Measurements from ENCODE around the gene SOX18. TPM values are rescaled to one million over a fixed set of nuclear protein-coding genes. Genes with fewer than 3 reads are reported as not detected.

Gene SOX18
- total and polyA plus RNA-seq, 2 of the 8 experiments (the other 6 are each of a cell fraction or from before 2014, with no cell fraction given) = 0.09 TPM; not detected in 1

DNA sequence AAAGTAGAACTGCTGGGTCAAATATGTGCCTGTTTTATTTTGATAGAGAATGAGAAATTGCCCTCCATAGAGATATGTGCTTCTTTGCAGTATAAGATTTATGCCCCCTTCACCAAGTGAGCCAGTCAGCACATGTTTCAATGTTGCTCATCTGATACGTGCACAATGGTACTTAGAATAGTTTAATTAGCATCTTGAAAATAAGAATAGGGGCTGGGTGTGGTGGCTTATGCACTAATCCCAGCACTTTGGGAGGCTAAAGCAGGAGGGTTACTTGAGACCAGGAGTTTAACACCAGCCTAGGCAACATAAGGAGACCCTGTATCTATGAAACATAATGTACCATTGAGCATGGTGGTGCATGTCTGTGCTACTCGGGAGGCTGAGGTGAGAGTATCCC, 33.8 kb downstream of the SOX18 start:
- Histone ChIP-seq H3K14ac (ENCODE audit: insufficient read length) (no peak overlapping the region), H3K56ac (replicated peaks; ENCODE audit: insufficient read length, low read depth, low read length) (no peak overlapping the region), H3K4me2 (ENCODE audit: insufficient read depth in 1 of 2, low read depth in 2 of 2, low read length in 2 of 2) (no peak overlapping the region), H4K20me1 (replicated peaks in 1 of 2; ENCODE audit: control insufficient read depth in 1 of 2, insufficient read depth in 2 of 2, low read length in 2 of 2) (peaks cover 0 to 7% of the 10 kb centered on the region in 2 experiments), H3K4ac (replicated peaks; ENCODE audit: insufficient read length, low read depth, low read length) (no peak overlapping the region), H2BK20ac (ENCODE audit: low read length) (no peak overlapping the region), H3K23ac (ENCODE audit: insufficient read length) (no peak overlapping the region), H2BK5ac (ENCODE audit: low read depth, low read length) (no peak overlapping the region), H4K8ac (ENCODE audit: extremely low read depth, insufficient read depth, low read length) (no peak overlapping the region), H3K79me1 (ENCODE audit: low read depth, low read length) (peaks cover 6% of the 10 kb centered on the region; the same call in 1 of the 2 replicates), H2AK5ac (ENCODE audit: low read depth, low read length) (no peak overlapping the region), H3K9ac (replicated peaks in 1 of 4; ENCODE audit: extremely low read depth in 1 of 4, low read depth in 3 of 4, low read length in 3 of 4) (no peak overlapping the region), H3K36me3 (ENCODE audit: control insufficient read depth in 2 of 4, insufficient read depth in 4 of 4, low read length in 3 of 4) (peaks cover 17 to 49% (median 33%) of the 10 kb centered on the region in 4 experiments), H3K4me1 (replicated peaks in 1 of 4; ENCODE audit: control insufficient read depth in 3 of 4, insufficient read depth in 4 of 4, low read length in 3 of 4) (no peaks in the 10 kb centered on the region), H2BK120ac (replicated peaks; ENCODE audit: low read depth, low read length) (no peak overlapping the region), H3K18ac (ENCODE audit: extremely low read depth, low read length) (no peak overlapping the region), H3K9me3 (ENCODE audit: insufficient read depth in 2 of 2, low read depth in 1 of 2, low read length in 1 of 2) (no peaks in the 10 kb centered on the region), H2BK12ac (ENCODE audit: low read depth, low read length) (no peak overlapping the region), H3K27me3 (replicated peaks in 1 of 4; ENCODE audit: control insufficient read depth in 3 of 4, extremely low read depth in 1 of 4, insufficient read depth in 3 of 4, low read length in 3 of 4) (no peaks in the 10 kb centered on the region), H4K91ac (replicated peaks; ENCODE audit: insufficient read length, low read length) (no peak overlapping the region), H3K27ac (ENCODE audit: low read depth, low read length) (no peak overlapping the region), H2BK15ac (ENCODE audit: low read length) (no peak overlapping the region), H4K5ac (ENCODE audit: insufficient read length, low read depth, low read length) (no peak overlapping the region), H2AFZ (ENCODE audit: low read length) (no peak overlapping the region), H3K4me3 (ENCODE audit: extremely low read depth in 1 of 4, insufficient read depth in 2 of 4, low read depth in 3 of 4, low read length in 4 of 4) (no peak overlapping the region), H3K23me2 (ENCODE audit: low read depth, low read length) (no peaks in the 10 kb centered on the region), H3K79me2 (ENCODE audit: control insufficient read depth in 1 of 2, insufficient read depth in 2 of 2, low read length in 2 of 2) (no peaks in the 10 kb centered on the region)
- 97% methylated on average over 2 of the region's 2 CpGs; no CpG with 5 or more reads in 1 of the 2 experiments for WGBS, 2 experiments (ENCODE audit: extremely low coverage in 1 of 2, insufficient coverage in 1 of 2, insufficient read length in 1 of 2, insufficient replicate concordance in 2 of 2, low coverage in 1 of 2, low lambda C conversion rate in 2 of 2, missing lambda C conversion rate in 1 of 2)
- DNase-seq (ENCODE audit: low read depth in 1 of 2, low spot score in 2 of 2) (no peak), FAIRE-seq (no peak)
- CTCF ChIA-PET (ENCODE audit: partially characterized antibody) = interaction anchor here (0.7 kb wide), 1 partner anchor 271 kb away, joined by 3 read pairs; no protein-coding TSS in a partner anchor
- POLR2A ChIA-PET (ENCODE audit: partially characterized antibody) = no interaction called here
- TF ChIP-seq POLR2AphosphoS5 (IDR thresholded peaks at IDR 0.05; ENCODE audit: low read depth, low read length) = no peak

Measured in H1 (cell line).